Measurements from ENCODE around the gene GLG1.
"Not testable (repeated sequence)": the region's sequence is repeated elsewhere in the genome, so short reads cannot be mapped to it uniquely, and the experiment has no call there.

Gene GLG1

GRCh38 chr16:74556375-74556922, 50.5 kb downstream of the GLG1 start:
- peaks cover 4% of the 10 kb centered on the region; the same call in 1 of the 2 replicates for H3K36me3 ChIP-seq (ENCODE audit: insufficient read depth, low read length)
- no peak overlapping the region for H3K9ac ChIP-seq (ENCODE audit: low read depth, low read length)
- H3K9me3 ChIP-seq (ENCODE audit: control insufficient read depth, insufficient read depth, low read length): no peaks in the 10 kb centered on the region
- no peaks in the 10 kb centered on the region for H3K4me1 ChIP-seq (ENCODE audit: insufficient read depth, low read length)

GRCh38 chr16:74552357-74552756, 54.6 kb downstream of the GLG1 start:
- not testable (repeated sequence) for H3K36me3 ChIP-seq (ENCODE audit: insufficient read depth, low read length); H3K9ac ChIP-seq (ENCODE audit: low read depth, low read length); H3K4me1 ChIP-seq (ENCODE audit: insufficient read depth, low read length); H3K9me3 ChIP-seq (ENCODE audit: control insufficient read depth, insufficient read depth, low read length)

GRCh38 chr16:74550227-74551019, 56.5 kb downstream of the GLG1 start:
- not testable (repeated sequence) for H3K36me3 ChIP-seq (ENCODE audit: insufficient read depth, low read length); H3K9me3 ChIP-seq (ENCODE audit: control insufficient read depth, insufficient read depth, low read length); H3K4me1 ChIP-seq (ENCODE audit: insufficient read depth, low read length); H3K9ac ChIP-seq (ENCODE audit: low read depth, low read length)

GRCh38 chr16:74546112-74546511, 60.8 kb downstream of the GLG1 start:
- H3K4me1 ChIP-seq (ENCODE audit: insufficient read depth, low read length); H3K36me3 ChIP-seq (ENCODE audit: insufficient read depth, low read length); H3K9me3 ChIP-seq (ENCODE audit: control insufficient read depth, insufficient read depth, low read length); H3K9ac ChIP-seq (ENCODE audit: low read depth, low read length): not testable (repeated sequence)

- H3K4me1 ChIP-seq (ENCODE audit: insufficient read depth, low read length); H3K9me3 ChIP-seq (ENCODE audit: control insufficient read depth, insufficient read depth, low read length); H3K9ac ChIP-seq (ENCODE audit: low read depth, low read length); H3K36me3 ChIP-seq (ENCODE audit: insufficient read depth, low read length): not testable (repeated sequence)
Observed at GRCh38 chr16:74542911-74543578, 63.9 kb downstream of the GLG1 start.

- H3K4me1 ChIP-seq (ENCODE audit: insufficient read depth, low read length): not testable (repeated sequence)
Observed at GRCh38 chr16:74540663-74541062, 66.3 kb downstream of the GLG1 start.

GRCh38 chr16:74538801-74539200, 68.1 kb downstream of the GLG1 start:
- not testable (repeated sequence) for H3K9me3 ChIP-seq (ENCODE audit: control insufficient read depth, insufficient read depth, low read length); H3K36me3 ChIP-seq (ENCODE audit: insufficient read depth, low read length); H3K4me1 ChIP-seq (ENCODE audit: insufficient read depth, low read length); H3K9ac ChIP-seq (ENCODE audit: low read depth, low read length)

More at GRCh38 chr16:74540663-74541062, 66.3 kb downstream of the GLG1 start:
- not testable (repeated sequence) for H3K36me3 ChIP-seq (ENCODE audit: insufficient read depth, low read length); H3K9me3 ChIP-seq (ENCODE audit: control insufficient read depth, insufficient read depth, low read length); H3K9ac ChIP-seq (ENCODE audit: low read depth, low read length)

GRCh38 chr16:74537746-74538145, 69.2 kb downstream of the GLG1 start:
- H3K9me3 ChIP-seq (ENCODE audit: control insufficient read depth, insufficient read depth, low read length); H3K9ac ChIP-seq (ENCODE audit: low read depth, low read length); H3K4me1 ChIP-seq (ENCODE audit: insufficient read depth, low read length); H3K36me3 ChIP-seq (ENCODE audit: insufficient read depth, low read length): not testable (repeated sequence)

- H3K9me3 ChIP-seq (ENCODE audit: control insufficient read depth, insufficient read depth, low read length); H3K4me1 ChIP-seq (ENCODE audit: insufficient read depth, low read length); H3K9ac ChIP-seq (ENCODE audit: low read depth, low read length); H3K36me3 ChIP-seq (ENCODE audit: insufficient read depth, low read length): not testable (repeated sequence)
Observed at GRCh38 chr16:74534650-74535049, 72.3 kb downstream of the GLG1 start.

- H3K9me3 ChIP-seq (ENCODE audit: control insufficient read depth, insufficient read depth, low read length): no peaks in the 10 kb centered on the region
- H3K9ac ChIP-seq (ENCODE audit: low read depth, low read length): no peak overlapping the region
- no peaks in the 10 kb centered on the region; the same call in 1 of the 2 replicates for H3K36me3 ChIP-seq (ENCODE audit: insufficient read depth, low read length)
- H3K4me1 ChIP-seq (ENCODE audit: insufficient read depth, low read length): no peaks in the 10 kb centered on the region
Observed at GRCh38 chr16:74524926-74525325, 82.0 kb downstream of the GLG1 start.

GRCh38 chr16:74524117-74524516, 82.8 kb downstream of the GLG1 start:
- no peaks in the 10 kb centered on the region for H3K9me3 ChIP-seq (ENCODE audit: control insufficient read depth, insufficient read depth, low read length)
- no peaks in the 10 kb centered on the region; the same call in 1 of the 2 replicates for H3K36me3 ChIP-seq (ENCODE audit: insufficient read depth, low read length)
- H3K9ac ChIP-seq (ENCODE audit: low read depth, low read length): no peak overlapping the region
- H3K4me1 ChIP-seq (ENCODE audit: insufficient read depth, low read length): no peaks in the 10 kb centered on the region

- H3K9ac ChIP-seq (ENCODE audit: low read depth, low read length); H3K9me3 ChIP-seq (ENCODE audit: control insufficient read depth, insufficient read depth, low read length); H3K4me1 ChIP-seq (ENCODE audit: insufficient read depth, low read length); H3K36me3 ChIP-seq (ENCODE audit: insufficient read depth, low read length): not testable (repeated sequence)
Observed at GRCh38 chr16:74523706-74524105, 83.2 kb downstream of the GLG1 start.

GRCh38 chr16:74522160-74522559, 84.8 kb downstream of the GLG1 start:
- H3K9ac ChIP-seq (ENCODE audit: low read depth, low read length): no peak overlapping the region
- no peaks in the 10 kb centered on the region for H3K9me3 ChIP-seq (ENCODE audit: control insufficient read depth, insufficient read depth, low read length)
- no peaks in the 10 kb centered on the region; the same call in 1 of the 2 replicates for H3K36me3 ChIP-seq (ENCODE audit: insufficient read depth, low read length)
- no peaks in the 10 kb centered on the region for H3K4me1 ChIP-seq (ENCODE audit: insufficient read depth, low read length)

GRCh38 chr16:74521691-74522090, 85.2 kb downstream of the GLG1 start:
- H3K36me3 ChIP-seq (ENCODE audit: insufficient read depth, low read length): no peaks in the 10 kb centered on the region; the same call in 1 of the 2 replicates
- no peak overlapping the region for H3K9ac ChIP-seq (ENCODE audit: low read depth, low read length)
- no peaks in the 10 kb centered on the region for H3K9me3 ChIP-seq (ENCODE audit: control insufficient read depth, insufficient read depth, low read length)
- no peaks in the 10 kb centered on the region for H3K4me1 ChIP-seq (ENCODE audit: insufficient read depth, low read length)

- not testable (repeated sequence) for H3K36me3 ChIP-seq (ENCODE audit: insufficient read depth, low read length); H3K9ac ChIP-seq (ENCODE audit: low read depth, low read length); H3K9me3 ChIP-seq (ENCODE audit: control insufficient read depth, insufficient read depth, low read length); H3K4me1 ChIP-seq (ENCODE audit: insufficient read depth, low read length)
Observed at GRCh38 chr16:74518934-74519333, 88.0 kb downstream of the GLG1 start.
